Keratinocyte (primary cell): ENCODE measurements around the gene INPP5K. TPM values are rescaled to one million over a fixed set of nuclear protein-coding genes. Genes with fewer than 3 reads are reported as not detected.

Experiments
- DNase-seq: peaks from one replicate; pipeline ENCODE4 v3.0.0-alpha.2; 2011; ENCODE audit warnings: low read depth, missing footprints, low spot score
- FAIRE-seq: peaks from 2 replicates; lab custom pipeline; 2011; peaks lifted over from hg19 to GRCh38; lab: Jason Lieb, UNC
- H2AFZ ChIP-seq: 2 replicates; pipeline ENCODE4 v1.6.0; 2012; ENCODE audit warnings: low read length, control low read depth, inconsistent platforms; ENCODE audit not compliant: control insufficient read depth
- H3K27ac ChIP-seq: 2 replicates; pipeline ENCODE4 v1.5.1; 2011; ENCODE audit warnings: low read length; ENCODE audit not compliant: control insufficient read depth, insufficient read depth
- H3K27me3 ChIP-seq: 3 replicates; pipeline ENCODE4 v1.6.0; 2011; ENCODE audit warnings: low read length; ENCODE audit not compliant: control insufficient read depth, insufficient read depth; ENCODE audit errors: extremely low read depth
- H3K36me3 ChIP-seq, 2 experiments: 2 replicates in 1 of 2; 3 replicates in 1 of 2; pipeline ENCODE4 v1.5.1; 2011; ENCODE audit warnings: low read length in 2 of 2, mild to moderate bottlenecking in 1 of 2; ENCODE audit not compliant: control insufficient read depth in 2 of 2, insufficient read depth in 2 of 2; ENCODE audit errors: extremely low read depth in 1 of 2
- H3K4me1 ChIP-seq: 3 replicates; pipeline ENCODE4 v1.5.1; 2011; ENCODE audit warnings: low read length; ENCODE audit not compliant: control insufficient read depth, insufficient read depth; ENCODE audit errors: extremely low read depth
- H3K4me2 ChIP-seq: 3 replicates; pipeline ENCODE4 v1.6.0; 2011; ENCODE audit warnings: low read depth, low read length; ENCODE audit not compliant: control insufficient read depth, insufficient read depth; ENCODE audit errors: extremely low read depth
- H3K4me3 ChIP-seq, 3 experiments: fragments of 200-600 bp in 1 of 3; sonication (generic) in 1 of 3; 2 replicates in 2 of 3; 3 replicates in 1 of 3; pipeline ENCODE4 v1.5.1; 2011 to 2016; ENCODE audit warnings: low read length in 3 of 3, mild to moderate bottlenecking in 3 of 3, control low read depth in 2 of 3, inconsistent platforms in 1 of 3, low read depth in 1 of 3, mixed read lengths in 1 of 3, mixed run types in 1 of 3, moderate library complexity in 1 of 3; ENCODE audit not compliant: control insufficient read depth in 2 of 3, insufficient read depth in 2 of 3; ENCODE audit errors: extremely low read depth in 1 of 3
- H3K79me2 ChIP-seq: 2 replicates; pipeline ENCODE4 v1.6.0; 2012; ENCODE audit warnings: low read length; ENCODE audit not compliant: control insufficient read depth, insufficient read depth
- H3K9ac ChIP-seq: 3 replicates; pipeline ENCODE4 v1.6.0; 2011; ENCODE audit warnings: low read length; ENCODE audit not compliant: control insufficient read depth, insufficient read depth; ENCODE audit errors: extremely low read depth
- H3K9me1 ChIP-seq: 3 replicates; pipeline ENCODE4 v1.6.0; 2011; ENCODE audit warnings: low read length; ENCODE audit not compliant: control insufficient read depth, insufficient read depth; ENCODE audit errors: extremely low read depth
- H3K9me3 ChIP-seq: 2 replicates; pipeline ENCODE4 v1.5.1; 2012; ENCODE audit warnings: low read depth, low read length; ENCODE audit not compliant: control insufficient read depth
- H4K20me1 ChIP-seq: 3 replicates; pipeline ENCODE4 v1.6.0; 2011; ENCODE audit warnings: low read length; ENCODE audit not compliant: control insufficient read depth, insufficient read depth; ENCODE audit errors: extremely low read depth
- CTCF ChIP-seq, 3 experiments: IDR thresholded peaks in 1 of 3; conservative IDR thresholded peaks in 1 of 3; optimal IDR thresholded peaks in 1 of 3; 2 replicates in 2 of 3; 3 replicates in 1 of 3; pipeline versions ENCODE3 to v1.5.1; 2011; ENCODE audit warnings: low read length in 3 of 3, mild to moderate bottlenecking in 3 of 3, moderate library complexity in 2 of 3, control low read depth in 1 of 3, inconsistent platforms in 1 of 3; ENCODE audit not compliant: insufficient read depth in 2 of 3; ENCODE audit errors: extremely low read depth in 1 of 3
- EZH2 ChIP-seq: IDR thresholded peaks from one replicate; pipeline ENCODE4 v1.6.1; 2012; ENCODE audit warnings: inconsistent platforms, mild to moderate bottlenecking, low read length, moderate library complexity
- dilution Hi-C: fragments of 300-500 bp; cut with MboI; formaldehyde crosslinking; loops from one replicate; pipeline ENCODE4 v1.7.0; 2020; ENCODE audit warnings: low sequenced_read_pairs; ENCODE audit not compliant: extremely low pct_ligation_motif_present
- polyA plus RNA-seq, 5 experiments: library from polyadenylated mRNA; depleted of rRNA in 3 of 5; stranded (reverse) in 3 of 5; stranded (forward) in 1 of 5; unstranded in 1 of 5; fragments of >200 nt; gene quantifications; 1 replicate in 1 of 5; 2 replicates in 3 of 5; 3 replicates in 1 of 5; pipeline versions ENCODE4 v1.2.1 to v1.2.3, GENCODE V29; 2011 to 2012; ENCODE audit warnings: missing spikeins in 2 of 5, low read depth in 1 of 5, low replicate concordance in 1 of 5

The INPP5K gene
- polyA plus RNA-seq, 1 donor (not counting 4 experiments of a cell fraction or from before 2014, with no cell fraction given), result 23.0 TPM

GRCh38 chr17:1481736-1482135 is 34.7 kb downstream of the INPP5K start:
- Histone ChIP-seq H3K4me1 (no peaks in the 10 kb centered on the region), H3K9ac (no peak overlapping the region), H3K79me2 (peaks cover 14% of the 10 kb centered on the region), H3K9me3 (no peaks in the 10 kb centered on the region), H3K4me2 (no peak overlapping the region), H3K36me3 (peaks cover 26 to 30% of the 10 kb centered on the region in 2 experiments), H3K9me1 (no peaks in the 10 kb centered on the region), H3K27me3 (no peaks in the 10 kb centered on the region), H4K20me1 (no peaks in the 10 kb centered on the region), H3K27ac (no peak overlapping the region), H3K4me3 (no peak overlapping the region), H2AFZ (no peak overlapping the region)
- TF ChIP-seq EZH2 (no peak), CTCF (optimal IDR thresholded peaks at IDR 0.05 in 1 of 3, IDR thresholded peaks at IDR 0.05 in 1 of 3, conservative IDR thresholded peaks at IDR 0.05 in 1 of 3; ENCODE audit: extremely low read depth in 1 of 3, insufficient read depth in 2 of 3, low read length in 3 of 3) (no peak)
- dilution Hi-C loops, result no loop called here
- FAIRE-seq (no peak), DNase-seq (no peak)

- no peaks in the 10 kb centered on the region for H4K20me1 ChIP-seq
- TF ChIP-seq CTCF (optimal IDR thresholded peaks at IDR 0.05 in 1 of 3, IDR thresholded peaks at IDR 0.05 in 1 of 3, conservative IDR thresholded peaks at IDR 0.05 in 1 of 3; ENCODE audit: extremely low read depth in 1 of 3, insufficient read depth in 2 of 3, low read length in 3 of 3), result no peak
- TF ChIP-seq EZH2, result no peak
- no peaks in the 10 kb centered on the region for H3K9me3 ChIP-seq
- peaks cover 29 to 30% of the 10 kb centered on the region in 2 experiments for H3K36me3 ChIP-seq
- H3K9me1 ChIP-seq, result no peaks in the 10 kb centered on the region
- no peak overlapping the region for H3K9ac ChIP-seq
- no peak overlapping the region for H3K4me2 ChIP-seq
- H3K27me3 ChIP-seq, result no peaks in the 10 kb centered on the region
- H3K27ac ChIP-seq, result no peak overlapping the region
- H3K4me1 ChIP-seq, result no peaks in the 10 kb centered on the region
- peaks cover 14% of the 10 kb centered on the region for H3K79me2 ChIP-seq
- no peak for FAIRE-seq
- no peak for DNase-seq
- no peak overlapping the region for H3K4me3 ChIP-seq
- H2AFZ ChIP-seq, result no peak overlapping the region
- dilution Hi-C loops, result no loop called here
These were observed 35.5 kb downstream of the INPP5K start for GRCh38 chr17:1480747-1481465.
